HUDEP-2 (cell line): Measurements from ENCODE around the gene NEURL4.
"Not testable (repeated sequence)": the region's sequence is repeated elsewhere in the genome, so short reads cannot be mapped to it uniquely, and the experiment has no call there.

ENCODE experiments used
- DNase-seq, 76 experiments: peaks; one replicate each; lab custom pipeline; 2025; ENCODE audit not compliant: unreplicated experiment in 76 of 76; lab: John Stamatoyannopoulos, UW

Gene NEURL4

DNA sequence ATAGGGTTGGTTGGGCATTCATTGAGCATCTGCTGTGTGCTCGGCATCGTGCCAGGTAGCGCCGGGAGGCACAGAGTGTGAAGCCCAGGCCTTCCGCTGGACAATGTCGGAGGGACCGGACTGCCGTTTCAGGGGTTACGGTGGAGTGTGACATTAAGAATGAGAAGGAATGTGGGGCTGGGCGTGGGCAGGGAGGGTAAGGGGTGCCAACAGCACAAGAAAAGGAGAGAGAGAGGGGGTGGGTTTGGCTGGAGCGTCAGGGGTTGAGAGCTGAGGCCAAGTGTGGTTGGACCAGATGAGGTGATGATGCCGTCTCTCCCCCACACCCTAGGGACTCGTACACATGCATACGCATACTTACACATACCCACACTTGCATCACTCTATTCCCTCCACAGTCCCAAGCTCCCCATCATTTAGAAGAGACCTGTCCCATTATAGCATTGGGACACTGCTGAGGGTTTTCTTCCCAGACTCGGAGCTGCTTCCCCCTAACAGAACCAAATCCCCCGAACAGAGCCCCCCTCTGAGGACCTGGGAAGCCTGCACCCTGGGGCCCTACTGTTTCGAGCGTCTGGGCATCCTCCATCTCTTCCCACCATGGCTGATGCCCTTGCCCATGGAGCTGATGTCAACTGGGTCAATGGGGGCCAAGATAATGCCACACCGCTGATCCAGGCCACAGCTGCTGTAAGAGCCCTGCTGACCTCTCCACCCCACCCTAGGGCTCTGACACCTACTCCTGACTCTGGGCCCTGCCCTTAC, 19.5 kb upstream of the NEURL4 start:
- DNase-seq, result no peak

DNA sequence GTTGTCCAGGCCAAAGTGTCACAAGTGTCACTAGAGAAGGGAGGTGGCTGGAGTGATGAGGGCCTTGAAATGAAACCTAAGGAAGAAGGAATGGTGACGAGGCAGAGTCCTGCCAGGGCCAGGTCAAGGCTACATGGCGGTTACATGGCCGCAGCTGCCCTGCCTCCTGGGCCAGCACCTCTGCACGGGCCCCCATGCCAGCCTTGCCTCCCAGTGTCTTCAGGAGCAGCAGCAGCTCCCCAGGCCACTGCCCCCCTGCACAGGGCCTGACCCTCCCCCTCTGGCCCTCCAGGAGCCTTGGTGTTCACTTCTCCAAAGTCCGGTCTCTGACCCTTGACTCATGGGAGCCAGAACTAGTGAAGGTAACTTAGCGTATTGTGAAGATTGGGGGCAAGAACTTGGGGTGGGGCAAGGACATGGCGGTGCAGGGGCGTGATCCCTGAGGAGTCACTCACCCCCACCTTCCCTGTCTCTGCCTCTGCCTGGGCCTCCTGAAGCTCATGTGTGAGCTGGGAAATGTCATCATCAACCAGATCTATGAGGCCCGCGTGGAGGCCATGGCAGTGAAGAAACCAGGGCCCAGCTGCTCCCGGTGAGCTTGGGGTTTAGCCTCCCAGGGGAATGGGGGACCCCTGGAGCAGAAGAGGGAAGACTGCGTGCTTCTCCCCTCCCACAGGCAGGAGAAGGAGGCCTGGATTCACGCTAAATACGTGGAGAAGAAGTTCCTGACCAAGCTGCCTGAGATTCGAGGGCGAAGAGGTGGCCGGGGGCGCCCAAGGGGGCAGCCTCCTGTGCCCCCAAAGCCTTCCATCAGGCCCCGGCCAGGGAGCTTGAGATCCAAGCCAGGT, 18.7 kb upstream of the NEURL4 start:
- no peak for DNase-seq

DNA sequence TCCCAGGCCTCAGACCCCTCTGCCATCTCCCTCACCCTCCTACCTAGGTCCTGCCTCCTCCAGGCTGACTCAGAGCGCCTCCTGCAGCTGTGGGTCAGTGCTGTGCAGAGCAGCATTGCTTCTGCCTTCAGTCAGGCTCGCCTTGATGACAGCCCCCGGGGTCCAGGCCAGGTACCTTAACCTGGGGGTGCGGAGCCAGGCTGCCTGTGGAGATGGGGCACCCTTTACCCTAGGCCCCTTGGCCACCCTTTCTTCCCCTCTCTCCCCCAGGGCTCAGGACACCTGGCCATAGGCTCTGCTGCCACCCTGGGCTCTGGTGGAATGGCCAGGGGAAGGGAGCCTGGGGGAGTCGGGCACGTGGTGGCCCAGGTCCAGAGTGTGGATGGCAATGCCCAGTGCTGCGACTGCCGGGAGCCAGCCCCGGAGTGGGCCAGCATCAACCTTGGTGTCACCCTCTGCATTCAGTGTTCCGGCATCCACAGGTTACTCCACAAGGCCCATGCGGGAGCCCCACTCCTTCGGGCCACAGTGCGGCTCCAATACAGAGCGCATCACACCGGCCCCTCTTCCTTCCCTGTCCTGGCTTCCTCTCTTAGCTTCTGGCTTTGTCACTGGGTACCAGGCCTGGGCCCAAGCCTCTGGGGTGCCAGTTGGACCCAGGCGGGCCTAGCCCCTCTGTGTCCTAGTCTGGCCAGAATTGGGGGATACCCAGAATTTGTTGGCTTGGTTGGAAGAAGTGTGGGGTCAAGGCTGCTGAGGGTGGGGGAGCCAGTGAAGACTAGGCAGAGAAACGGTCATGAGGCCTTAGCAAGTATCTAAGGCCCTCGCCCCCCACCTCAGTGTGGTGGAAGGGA, 17.9 kb upstream of the NEURL4 start:
- DNase-seq, result no peak

DNA sequence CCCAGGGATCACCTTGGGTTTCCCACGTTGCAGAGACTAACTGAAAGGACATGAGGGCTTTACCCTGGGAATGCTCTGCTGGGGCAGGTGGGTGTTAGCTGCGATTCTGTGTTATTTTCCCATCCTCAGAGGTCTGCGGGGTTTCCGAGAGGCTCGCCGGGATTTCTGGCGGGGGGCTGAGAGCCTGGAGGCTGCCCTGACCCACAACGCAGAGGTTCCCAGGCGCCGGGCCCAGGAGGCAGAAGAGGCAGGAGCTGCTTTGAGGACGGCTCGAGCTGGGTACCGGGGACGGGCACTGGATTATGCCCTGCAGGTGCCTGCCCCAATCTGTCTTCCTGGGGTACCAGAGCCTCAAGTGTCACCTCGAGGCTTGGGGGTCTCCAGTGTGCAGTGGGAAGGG, 14.1 kb upstream of the NEURL4 start:
- no peak for DNase-seq

DNA sequence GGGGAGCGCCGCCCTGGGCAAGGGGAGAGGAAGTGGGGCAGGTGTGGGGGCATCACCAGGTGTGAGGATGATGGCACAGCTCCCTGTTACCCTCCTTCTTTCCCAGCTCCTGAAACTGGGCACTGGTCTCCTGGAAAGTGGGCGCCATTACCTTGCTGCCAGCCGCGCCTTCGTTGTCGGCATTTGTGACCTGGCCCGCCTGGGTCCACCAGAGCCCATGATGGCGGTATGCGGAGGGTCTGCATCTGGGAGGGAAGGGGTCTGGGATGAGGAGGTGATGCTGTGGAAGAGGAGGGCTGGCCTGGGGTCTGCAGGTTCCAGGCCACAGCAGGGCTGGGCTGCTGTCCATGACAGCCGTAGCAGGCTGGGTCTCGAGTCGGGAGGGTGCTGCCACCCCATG, 12.7 kb upstream of the NEURL4 start:
- DNase-seq, result no peak

DNA sequence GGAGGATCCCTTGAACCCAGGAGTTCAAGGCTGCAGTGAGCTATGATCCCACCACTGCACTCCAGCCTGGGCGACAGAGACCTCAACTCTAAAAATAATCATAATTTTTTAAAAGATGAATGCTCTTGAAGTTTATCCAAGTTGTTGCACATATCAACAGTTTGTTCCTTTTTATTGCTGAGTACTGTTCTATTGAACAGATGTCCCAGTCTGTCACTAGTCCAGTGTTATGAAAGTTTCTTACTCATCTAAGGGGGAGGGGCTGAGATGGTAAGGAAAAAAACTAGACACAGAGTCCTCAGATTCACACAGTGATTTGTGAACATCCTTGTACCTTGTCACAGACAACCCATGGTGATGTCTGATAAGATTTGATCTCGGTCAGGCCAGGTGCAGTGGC, 11.0 kb upstream of the NEURL4 start:
- DNase-seq, result no peak

DNA sequence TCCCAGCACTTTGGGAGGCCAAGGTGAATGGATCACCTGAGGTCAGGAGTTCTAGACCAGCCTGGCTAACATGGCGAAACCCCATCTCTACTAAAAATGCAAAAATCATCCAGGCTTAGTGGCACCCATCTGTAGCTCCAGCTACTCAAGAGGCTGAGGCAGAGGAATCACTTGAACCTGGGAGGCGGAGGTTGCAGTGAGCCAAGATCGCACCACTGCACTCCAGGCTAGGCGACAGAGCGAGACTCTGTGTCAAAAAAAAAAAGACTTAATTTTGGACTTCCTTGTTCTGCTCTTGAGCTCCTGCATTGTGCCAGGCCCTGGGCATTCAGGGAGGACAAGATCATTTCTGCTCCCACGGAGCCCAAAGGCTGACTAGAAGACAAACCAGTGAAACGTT, 8.5 kb upstream of the NEURL4 start:
- not testable (repeated sequence) for DNase-seq

DNA sequence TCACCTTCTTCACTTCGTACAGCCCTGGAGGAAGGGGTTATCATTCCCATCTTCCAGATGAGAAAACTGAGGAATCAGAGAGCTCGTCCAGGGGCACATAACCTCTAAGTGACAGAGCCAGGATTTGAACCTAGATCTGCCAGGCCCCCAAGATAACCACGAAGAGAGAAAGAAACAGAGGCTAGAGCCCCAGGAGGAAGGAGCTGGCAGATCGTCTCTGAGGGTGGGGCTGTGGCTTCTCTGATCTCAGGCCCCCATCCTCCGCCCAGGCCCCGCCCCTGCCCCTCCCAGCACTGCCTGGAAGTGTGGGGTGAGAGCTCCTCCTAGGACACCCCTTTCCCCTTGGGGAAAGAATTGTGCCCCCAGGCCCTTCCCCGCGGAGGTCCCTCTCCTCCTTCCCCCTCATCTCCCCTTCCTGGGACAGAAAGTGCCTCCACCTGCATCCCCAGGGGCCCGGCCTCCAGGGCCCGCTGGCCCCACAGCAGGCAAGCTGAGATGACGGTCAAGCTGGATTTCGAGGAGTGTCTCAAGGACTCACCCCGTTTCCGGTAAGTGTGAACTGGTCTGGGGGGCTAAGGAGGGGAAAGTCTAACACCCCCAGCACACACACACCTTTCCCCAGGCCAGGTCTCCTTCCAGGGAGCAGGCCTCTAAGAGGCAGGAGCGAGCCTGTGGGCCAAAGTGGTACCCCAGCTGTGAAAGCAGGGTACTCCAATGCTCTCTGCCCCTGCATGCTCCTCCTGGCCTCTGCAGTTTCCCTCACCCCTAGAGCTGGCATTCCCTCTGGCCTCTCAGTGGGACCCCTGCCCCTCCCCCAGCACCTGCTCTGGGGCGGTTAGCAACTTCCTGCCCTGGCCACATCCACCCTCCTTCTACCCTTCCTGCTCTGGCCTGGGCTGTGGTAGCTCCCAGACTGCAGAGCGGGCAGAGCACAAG, 7.4 kb upstream of the NEURL4 start, which contains the start of gene ACAP1:
TSS of gene ACAP1 (plus strand) at position 290 of the 936 bp plus-strand sequence. CDS start at position 496, 206 bp downstream.
- peak in 59 of 76 experiments; percentile 9 to 83 (median 58) for DNase-seq

DNA sequence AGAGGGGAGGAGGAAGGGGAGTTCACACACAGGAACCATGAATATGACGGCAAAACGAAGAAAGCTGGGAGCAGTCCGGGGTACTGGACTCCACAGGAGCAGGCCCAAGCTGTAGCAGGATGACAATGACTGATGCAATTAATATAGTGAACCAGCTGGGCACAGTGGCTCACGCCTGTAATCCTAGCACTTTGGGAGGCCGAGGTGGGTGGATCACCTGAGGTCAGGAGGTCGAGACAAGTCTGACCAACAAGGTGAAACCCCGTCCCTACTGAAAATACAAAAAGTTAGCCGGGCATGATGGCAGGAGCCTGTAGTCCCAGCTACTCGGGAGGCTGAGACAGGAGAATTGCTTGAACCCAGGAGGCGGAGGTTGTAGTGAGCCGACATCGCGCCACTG, 6.6 kb upstream of the NEURL4 start:
- not testable (repeated sequence) for DNase-seq

DNA sequence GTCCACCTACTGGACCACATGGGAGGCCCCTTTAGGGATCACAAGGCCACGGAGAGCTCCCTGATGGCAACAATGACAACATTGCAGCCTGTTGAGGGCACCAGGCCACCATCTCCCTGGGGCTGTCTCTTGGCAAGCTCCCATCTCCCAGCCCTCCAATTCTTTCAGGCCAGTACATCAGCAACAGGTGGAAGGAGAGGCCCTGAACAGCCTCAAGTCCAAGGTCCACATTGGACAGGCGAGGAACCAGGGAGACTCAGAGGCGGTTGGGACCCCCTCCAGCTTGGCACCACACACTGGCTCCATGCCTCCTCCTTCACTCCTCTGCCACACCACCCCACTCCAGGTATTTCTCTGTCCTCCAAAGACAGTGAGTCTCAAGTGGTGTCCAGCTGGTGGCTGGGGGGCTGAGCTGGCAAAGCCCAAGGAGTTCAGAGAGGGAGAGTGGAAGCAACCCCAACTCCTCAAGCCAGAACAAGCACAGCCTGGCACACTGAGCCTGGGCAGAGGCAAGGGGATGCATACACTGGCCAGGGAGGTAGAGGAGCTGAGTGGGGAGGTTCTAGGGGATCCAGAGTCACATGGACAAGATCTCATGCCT, 5.9 kb upstream of the NEURL4 start:
- no peak for DNase-seq

DNA sequence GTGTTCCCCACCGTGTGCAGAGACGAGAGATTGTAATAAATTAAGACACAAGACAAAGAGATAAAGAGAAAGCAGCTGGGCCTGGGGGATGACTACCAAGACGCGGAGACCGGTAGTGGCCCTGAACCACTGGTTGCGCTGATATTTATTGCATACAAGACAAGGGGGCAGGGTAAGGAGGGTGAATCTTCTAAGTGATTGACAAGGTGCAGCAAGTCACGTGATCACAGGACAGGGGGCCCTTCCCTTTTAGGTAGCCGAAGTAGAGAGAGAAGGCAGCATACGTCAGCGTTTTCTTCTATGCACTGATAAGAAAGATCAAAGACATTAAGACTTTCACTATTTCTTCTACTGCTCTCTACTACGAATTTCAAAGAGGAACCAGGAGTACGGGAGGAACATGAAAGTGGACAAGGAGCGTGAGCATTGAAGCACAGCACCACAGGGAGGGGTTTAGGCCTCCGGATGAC, 3.5 kb upstream of the NEURL4 start:
- not testable (repeated sequence) for DNase-seq

DNA sequence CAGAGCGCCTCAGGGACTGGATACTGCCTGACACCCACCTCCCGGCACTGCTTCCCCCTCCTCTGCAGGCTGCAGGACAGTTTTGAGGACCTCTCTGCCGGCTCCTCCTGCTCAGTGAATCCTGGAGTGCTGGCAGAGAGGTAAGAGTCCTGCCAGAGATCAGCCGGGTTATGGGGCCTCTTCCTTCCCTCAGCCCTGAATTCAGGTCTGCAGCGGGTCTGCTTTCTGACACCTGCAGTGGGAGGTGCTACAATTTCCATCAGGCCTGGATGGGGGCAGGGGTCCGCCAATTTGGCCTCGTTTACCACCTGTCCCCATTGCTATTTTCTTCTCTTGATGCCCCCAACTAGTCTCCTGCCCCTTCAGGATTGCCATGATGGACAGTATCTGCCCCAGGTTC, 3.0 kb upstream of the NEURL4 start:
- DNase-seq, result no peak

DNA sequence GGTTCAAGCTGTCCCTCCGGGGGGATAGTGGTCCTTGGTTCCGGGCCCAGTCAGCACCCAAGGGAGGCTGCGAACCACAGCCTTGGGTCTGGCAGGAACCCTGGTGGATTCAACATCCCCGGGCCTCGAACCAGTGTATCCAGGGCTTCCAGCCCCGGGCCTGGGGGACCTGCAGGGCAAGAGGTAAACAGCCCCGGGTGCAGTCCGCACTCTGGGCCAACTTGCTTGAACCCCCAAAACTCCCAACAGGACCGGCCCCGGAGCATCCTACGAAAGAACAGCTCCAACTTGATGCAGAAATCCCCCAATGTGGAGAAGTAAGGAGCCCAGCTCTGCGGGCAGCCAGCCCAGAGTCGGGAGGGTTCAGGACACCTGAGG, 1.5 kb upstream of the NEURL4 start:
- no peak for DNase-seq

DNA sequence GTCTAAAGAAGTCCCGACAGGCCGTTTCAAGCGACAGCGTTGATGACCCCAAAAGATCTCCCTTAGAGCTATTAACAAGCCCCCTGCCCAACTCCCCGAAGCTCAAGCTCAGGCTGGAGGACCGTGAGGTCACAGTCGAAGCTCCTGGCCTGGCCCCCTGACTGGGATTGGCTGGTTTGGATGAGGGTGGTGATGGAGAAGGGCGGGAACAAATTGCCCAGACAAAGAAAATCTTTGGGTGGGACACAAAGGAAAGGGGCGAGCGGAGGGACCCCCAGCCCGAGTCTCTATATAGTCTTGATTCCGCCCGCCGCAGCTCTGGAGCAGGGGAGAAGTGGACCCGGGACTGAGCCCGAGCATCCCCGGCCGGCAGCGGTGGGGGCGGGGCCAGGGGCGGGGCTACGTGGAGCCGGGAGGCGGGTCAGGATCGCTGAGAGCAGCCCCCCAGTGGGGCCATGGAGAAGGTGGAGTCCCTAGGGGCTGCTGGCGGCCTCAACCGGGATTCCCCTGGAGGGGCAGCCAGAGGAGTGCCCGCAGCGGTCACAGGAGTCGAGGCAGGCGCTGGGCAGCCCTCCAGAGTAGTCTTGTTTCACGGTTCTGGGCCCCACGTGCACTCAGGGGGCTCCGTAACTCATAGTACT, 982 bp upstream of the NEURL4 start:
- peak in 65 of 76 experiments; percentile 24 to 92 (median 67) for DNase-seq

DNA sequence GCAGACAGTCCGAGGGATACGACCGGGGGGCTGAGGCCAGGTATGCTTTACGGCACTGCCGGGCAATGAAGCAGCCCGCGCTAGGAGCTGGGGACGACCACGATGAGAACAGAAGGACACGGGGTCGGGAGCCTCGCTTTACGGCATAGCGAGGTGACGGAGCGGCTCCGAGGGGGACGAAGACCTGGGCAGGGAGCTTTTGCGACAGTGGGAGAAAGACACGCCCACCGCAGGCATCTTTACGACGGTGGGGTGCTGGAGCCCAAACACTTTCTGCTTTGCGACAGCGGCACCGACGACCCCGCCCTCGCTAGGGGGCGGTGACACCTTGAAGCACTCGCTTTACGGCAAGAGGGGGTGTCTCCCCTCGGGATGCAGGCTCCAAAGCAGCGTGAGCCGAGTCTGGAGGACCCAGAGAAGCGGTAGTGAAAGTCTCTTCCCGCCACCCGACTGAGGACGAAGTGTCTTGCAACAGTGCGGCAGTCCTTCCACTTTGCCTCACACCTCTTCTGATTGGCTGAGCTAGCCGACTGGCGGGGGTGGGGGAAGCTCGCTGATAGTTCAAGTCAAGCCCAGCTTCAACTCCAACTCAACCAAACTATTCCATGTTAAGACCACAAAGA, 350 bp upstream of the NEURL4 start:
- DNase-seq, result peak in 75 of 76 experiments; percentile 78 to 99 (median 96)

DNA sequence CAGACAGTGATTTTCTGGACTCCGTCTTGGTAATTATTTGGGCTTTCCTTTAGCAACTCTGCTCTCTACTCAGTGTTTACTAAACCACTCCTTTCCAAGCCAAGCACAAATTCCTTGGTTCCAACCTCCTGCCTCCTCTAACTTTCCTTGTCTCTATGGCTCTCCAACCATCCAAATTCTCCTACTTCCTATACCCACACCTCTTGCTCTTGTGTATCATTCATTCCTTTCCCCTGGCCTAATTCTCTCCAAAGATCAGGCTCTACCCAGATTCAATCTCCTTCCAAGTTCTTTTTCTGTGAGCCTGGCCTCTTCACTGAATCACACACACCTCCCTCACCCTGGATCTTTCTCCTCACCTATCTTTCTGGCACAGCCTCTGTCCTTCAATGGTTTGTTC, 1.1 kb downstream of the NEURL4 start:
- DNase-seq, result no peak

DNA sequence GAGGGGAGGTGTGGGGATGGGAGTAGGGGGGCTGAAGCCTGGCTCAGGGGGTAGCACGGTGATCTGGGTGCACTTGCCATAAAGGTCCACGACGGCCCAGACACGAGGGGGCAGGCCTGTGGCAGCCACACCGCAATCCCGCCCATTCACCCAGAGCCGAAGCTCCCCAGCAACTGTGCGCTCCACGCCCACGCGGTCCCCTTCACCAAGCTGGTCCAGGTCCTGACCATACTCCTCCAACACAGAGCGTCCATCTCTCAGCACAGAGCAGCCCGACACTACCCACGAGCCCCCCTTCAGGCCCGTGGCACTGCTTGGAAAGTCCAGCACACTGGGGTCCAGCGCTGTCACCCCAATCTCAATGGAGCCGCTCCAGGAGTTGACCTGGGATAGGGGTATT, 1.6 kb downstream of the NEURL4 start:
- no peak for DNase-seq

DNA sequence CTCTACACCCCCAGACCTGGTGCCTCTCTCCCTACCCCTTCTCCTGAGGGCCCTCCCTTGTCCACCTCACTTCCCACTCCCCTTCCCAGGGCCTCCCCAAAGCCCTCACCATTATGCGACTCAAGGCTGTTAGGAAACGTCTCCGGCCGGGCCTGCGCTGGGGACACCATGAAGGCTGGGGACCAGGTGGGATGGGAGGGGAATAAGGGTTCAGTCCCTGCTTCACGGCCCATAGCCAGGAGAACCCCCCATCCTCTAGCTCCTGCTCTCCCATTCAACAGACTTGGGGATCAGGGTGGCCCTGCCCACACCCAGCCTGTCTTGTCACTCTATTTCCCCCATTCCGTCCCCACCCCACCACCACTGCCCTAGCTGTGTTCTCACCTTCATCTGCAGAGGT, 2.1 kb downstream of the NEURL4 start:
- no peak for DNase-seq
